Panc1 (cell line): ENCODE measurements around the gene S100A16.

Experiments used
- CTCF ChIP-seq: fragments of 450-650 bp; IDR thresholded peaks from 2 replicates; pipeline ENCODE4 v1.5.1; 2017; ENCODE audit warnings: mild to moderate bottlenecking
- POLR2AphosphoS5 ChIP-seq: IDR thresholded peaks from 2 replicates; pipeline ENCODE4 v1.6.1; 2012; ENCODE audit warnings: mild to moderate bottlenecking, low read depth, low read length, moderate library complexity
- TCF7L2 ChIP-seq: IDR thresholded peaks from 2 replicates; pipeline ENCODE4 v1.6.1; 2011; ENCODE audit warnings: mild to moderate bottlenecking, low read depth, low read length, inconsistent platforms

- TF ChIP-seq POLR2AphosphoS5 = no peak
- no peak for TF ChIP-seq CTCF
- no peak for TF ChIP-seq TCF7L2
Measured at GRCh38 chr1:153662269-153662668, 49.3 kb upstream of the S100A16 start.
